ENCODE results near the gene CLRN3. TPM values are rescaled to one million over a fixed set of nuclear protein-coding genes. Genes with fewer than 3 reads are reported as not detected.

CLRN3 gene
- total RNA-seq = not detected in 2 replicates

GRCh38 chr10:127892743-127893142, at the start of gene CLRN3:
TSS of gene CLRN3 (minus strand) at chr10:127892941. CDS start at chr10:127892784, 157 bp downstream.

GRCh38 chr10:127906548-127907377, 14.0 kb upstream of the CLRN3 start, which contains the start of gene PTPRE:
TSS of gene PTPRE (plus strand) at chr10:127907103. CDS start at chr10:128040882, 133,779 bp downstream.

Other genes with a start within 250 kb of the CLRN3 start
- not detected in 2 replicates for gene FOXI2, start 155.8 kb downstream of the CLRN3 start, total RNA-seq
- gene PTPRE, start 14.2 kb upstream of the CLRN3 start, total RNA-seq = 14.0 and 30.3 TPM in 2 replicates
- 0.14 and 0.34 TPM in 2 replicates for gene MKI67, start 233.5 kb upstream of the CLRN3 start, total RNA-seq

All from nasal cavity respiratory epithelium epithelial cell of viscerocranial mucosa (primary cell).